SIG-M5 treated with dmso at 0.1 percent for 504 hours (cell line): ENCODE data around the gene DTX1.

Source experiments
- DNase-seq: peaks from one replicate; lab custom pipeline; 2025; ENCODE audit not compliant: unreplicated experiment; lab: John Stamatoyannopoulos, UW

Gene DTX1

GRCh38 chr12:113056631-113057488 is at the start of gene DTX1:
TSS of gene DTX1 (plus strand) at chr12:113056730. CDS start at chr12:113058193, 1,463 bp downstream.
- no peak for DNase-seq

- no peak for DNase-seq
Observed at GRCh38 chr12:113007166-113007565, 49.4 kb upstream of the DTX1 start.

GRCh38 chr12:113010701-113011100 is 45.8 kb upstream of the DTX1 start:
- no peak for DNase-seq

DNA sequence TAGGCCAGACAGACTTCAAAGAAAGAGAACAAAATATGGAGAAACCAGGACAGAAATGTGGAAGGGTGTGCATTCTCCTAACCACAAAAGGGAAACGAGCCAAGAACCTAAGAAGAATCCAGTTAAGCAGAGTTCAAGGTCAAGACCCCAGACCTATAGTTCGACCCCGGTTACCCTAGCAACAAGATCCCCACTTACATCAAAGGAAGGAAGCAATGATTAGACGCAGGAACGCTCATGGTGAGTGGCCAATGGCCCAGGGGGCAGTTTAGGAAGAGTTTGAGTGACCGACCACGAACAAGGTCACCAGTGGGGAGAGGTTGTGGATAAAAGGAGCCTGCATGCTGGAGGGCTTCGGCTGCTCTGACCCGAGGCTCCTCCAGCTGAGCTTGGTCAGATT is 42.0 kb upstream of the DTX1 start:
- DNase-seq: no peak

- no peak for DNase-seq
Observed at GRCh38 chr12:113016796-113017195, 39.7 kb upstream of the DTX1 start.

- DNase-seq: no peak
Observed at GRCh38 chr12:113019025-113019424, 37.5 kb upstream of the DTX1 start.

DNA sequence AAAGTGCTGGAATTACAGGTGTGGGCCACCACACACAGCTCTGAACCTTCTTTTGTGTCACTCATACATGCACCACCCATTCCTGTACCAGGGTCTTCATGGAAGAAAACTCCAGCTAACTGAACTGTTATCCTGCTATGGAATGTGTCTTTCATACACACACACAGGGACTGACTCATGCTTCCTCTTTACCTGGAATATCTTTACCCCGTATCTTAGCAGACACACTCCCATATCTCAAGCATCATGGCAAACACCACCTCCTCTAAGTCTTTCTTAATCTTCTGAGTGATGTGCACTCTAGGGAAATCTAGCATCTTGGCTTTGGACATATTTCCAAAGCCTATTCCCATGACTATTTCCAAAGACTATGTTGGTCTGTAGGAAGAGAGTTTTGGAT is 35.0 kb upstream of the DTX1 start:
- DNase-seq: no peak

GRCh38 chr12:113022563-113023297 is 33.8 kb upstream of the DTX1 start:
- no peak for DNase-seq

GRCh38 chr12:113027726-113028125 is 28.8 kb upstream of the DTX1 start:
- no peak for DNase-seq

- DNase-seq: peak; percentile 67
Observed at GRCh38 chr12:113030875-113031525, 25.5 kb upstream of the DTX1 start.

DNA sequence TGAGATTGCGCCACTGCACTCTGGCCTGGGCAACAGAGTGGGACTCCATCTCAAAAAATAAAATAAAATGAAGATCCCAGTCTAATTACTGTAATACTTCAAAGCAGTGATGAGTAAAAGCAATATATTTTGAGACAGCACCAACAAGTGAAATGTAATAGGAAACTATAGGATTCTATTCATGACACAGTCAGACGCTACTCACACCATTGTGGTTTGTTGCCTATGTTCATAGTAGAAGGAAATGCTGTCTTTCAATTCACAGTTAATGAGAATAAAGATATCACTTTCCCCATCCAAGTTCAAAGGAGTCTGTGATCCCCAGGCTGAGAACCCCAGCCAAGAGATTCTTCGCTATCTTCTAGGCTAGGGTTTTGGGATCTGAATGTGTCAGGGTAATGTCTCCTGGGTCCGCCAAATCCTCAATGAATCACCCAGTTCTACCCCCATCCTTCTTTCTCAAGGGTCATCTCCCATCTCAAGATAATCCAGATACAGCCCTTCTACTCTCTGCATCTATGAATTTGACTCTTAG is 16.6 kb upstream of the DTX1 start:
- DNase-seq: no peak

DNA sequence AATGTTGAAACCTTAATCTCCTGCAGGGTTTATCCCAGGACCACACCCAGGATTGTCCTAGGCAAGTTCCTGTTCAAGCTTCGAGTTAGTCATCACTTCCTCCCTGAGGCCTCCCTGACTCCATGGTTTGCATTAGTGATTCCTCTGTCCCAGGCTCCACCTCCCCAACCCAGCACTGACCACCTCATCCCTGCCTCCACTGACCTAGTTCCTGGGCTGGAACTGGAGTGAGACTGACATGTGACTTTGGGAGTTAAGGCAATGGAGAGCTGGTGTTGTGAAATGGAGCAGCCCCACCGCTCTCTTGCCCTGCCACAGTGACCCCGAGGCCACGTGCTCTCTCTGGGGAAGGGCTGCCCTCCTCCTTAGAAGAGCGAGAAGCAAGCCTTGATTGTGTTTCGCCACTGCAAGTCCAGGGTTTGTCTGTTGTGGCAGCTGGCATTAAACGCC is 15.8 kb upstream of the DTX1 start:
- peak; percentile 80 for DNase-seq

- DNase-seq: no peak
Observed at GRCh38 chr12:113041560-113041959, 15.0 kb upstream of the DTX1 start.

DNA sequence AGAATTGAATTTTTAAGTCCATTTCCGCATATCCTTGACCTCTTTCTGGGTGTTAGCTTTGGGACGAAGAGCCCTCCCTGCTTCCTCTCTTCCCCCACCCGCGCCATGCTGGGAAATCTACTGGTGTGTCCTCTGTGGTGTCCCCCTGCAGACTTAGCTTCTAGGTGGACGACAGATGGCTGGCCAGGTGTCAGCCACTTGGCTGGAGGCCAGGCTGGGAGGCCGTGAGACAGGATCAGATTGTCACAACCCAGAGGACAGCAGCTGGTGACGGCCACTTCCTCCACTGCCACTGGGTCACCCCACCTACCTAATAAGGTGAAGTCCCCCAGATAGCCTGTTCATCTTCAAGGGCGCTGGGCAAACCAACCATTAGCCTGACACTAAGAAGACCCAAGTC is 13.3 kb upstream of the DTX1 start:
- no peak for DNase-seq

GRCh38 chr12:113044516-113044915 is 12.0 kb upstream of the DTX1 start:
- no peak for DNase-seq

DNA sequence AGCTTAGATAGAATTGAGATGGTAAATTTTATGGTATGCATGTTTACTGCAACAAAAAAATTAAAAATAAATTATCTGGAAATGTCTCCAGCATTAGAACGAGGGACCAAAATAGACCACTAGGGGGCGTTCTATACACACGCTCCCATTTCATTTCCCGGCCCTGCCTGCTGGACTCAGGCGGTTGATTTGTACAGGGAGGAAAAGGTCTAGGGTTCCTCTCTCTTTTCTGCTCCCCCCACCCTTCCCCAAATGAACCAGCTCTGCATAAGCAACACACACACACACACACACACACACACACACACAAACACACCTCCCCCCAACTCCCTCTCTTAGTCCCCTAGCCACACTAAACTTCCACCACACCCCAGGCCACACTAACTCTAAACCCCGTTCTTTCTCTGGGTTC is 7.8 kb upstream of the DTX1 start:
- DNase-seq: peak; percentile 63

DNA sequence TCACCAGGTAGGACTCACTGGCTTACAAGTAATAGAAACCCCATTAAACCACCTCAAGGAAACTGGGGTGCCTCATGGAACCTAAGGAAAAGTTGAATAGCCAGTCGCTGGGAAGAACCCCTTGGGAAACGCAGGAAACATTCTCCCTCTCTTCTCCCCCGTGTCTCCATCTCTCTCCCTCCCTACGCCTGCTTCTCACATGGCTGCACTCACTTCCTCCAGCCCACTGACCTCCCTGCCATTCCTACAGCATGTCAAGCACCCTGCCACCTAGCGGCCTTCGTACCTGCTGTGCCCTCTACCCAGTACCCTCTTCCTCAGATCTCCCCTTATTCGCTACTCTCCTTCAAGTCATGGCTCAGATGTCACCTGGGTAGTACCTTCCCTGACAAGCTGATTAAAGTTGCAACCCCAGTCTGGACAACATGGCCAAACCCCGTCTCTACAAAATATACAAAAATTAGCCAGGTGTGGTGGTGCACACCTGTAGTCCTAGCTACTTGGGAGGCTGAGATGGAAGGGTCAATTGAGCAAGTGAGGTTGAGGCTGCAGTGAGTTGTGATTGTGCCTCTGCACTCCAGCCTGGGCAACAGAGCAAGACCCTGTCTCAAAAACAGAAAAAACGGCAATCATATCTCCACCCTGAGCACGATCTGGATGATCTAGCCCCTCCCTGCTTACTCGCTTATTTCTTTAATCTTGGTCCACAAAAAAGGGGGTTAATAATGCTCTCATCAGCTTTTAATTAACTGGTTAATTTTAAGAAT is 6.4 kb upstream of the DTX1 start:
- DNase-seq: peak; percentile 31

GRCh38 chr12:113050795-113051194 is 5.7 kb upstream of the DTX1 start:
- DNase-seq: no peak

GRCh38 chr12:113051759-113052158 is 4.8 kb upstream of the DTX1 start:
- no peak for DNase-seq

DNA sequence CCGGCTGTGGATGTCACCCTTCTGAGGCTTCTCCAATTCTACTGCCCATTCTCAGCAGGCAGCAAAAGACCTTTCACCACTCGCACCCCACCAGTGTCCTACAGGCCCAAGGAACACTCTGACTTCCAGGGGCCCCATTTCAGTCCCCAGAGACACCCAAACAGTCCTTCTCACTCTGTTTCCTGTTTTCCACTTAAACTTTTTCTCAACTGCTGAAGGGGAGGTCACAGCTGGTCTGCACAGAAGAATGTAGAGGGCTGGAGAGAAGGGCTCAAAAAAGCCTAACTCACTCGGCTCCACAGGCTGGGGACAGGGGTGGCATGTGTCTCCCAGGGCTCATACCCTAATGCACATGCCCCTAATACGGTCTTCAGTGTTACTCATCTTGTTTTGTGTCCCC is 4.2 kb upstream of the DTX1 start:
- no peak for DNase-seq
